Renal cortex interstitium (tissue), 11 donors: ENCODE data around the gene SLC17A2. TPM values are rescaled to one million over a fixed set of nuclear protein-coding genes. Genes with fewer than 3 reads are reported as not detected.
"Not testable (repeated sequence)": the region's sequence is repeated elsewhere in the genome, so short reads cannot be mapped to it uniquely, and the experiment has no call there.

Experiments
- DNase-seq, 11 donors: peaks; one replicate each; pipeline ENCODE4 v3.0.0-alpha.2; 2013; ENCODE audit warnings: low read depth in 9 of 11, low spot score in 4 of 11; ENCODE audit errors: extremely low read depth in 1 of 11
- polyA plus RNA-seq, 3 donors: library from polyadenylated mRNA; unstranded; fragments of 120-200 nt; gene quantifications; one replicate each; pipeline ENCODE4 v1.2.1, GENCODE V29; 2013; ENCODE audit not compliant: insufficient read length in 3 of 3

SLC17A2 gene
- polyA plus RNA-seq, 3 donors = 0.42 to 1.6 (median 0.58) TPM

- no peak for DNase-seq
Measured at GRCh38 chr6:25956226-25956625, 25.7 kb upstream of the SLC17A2 start.

DNA sequence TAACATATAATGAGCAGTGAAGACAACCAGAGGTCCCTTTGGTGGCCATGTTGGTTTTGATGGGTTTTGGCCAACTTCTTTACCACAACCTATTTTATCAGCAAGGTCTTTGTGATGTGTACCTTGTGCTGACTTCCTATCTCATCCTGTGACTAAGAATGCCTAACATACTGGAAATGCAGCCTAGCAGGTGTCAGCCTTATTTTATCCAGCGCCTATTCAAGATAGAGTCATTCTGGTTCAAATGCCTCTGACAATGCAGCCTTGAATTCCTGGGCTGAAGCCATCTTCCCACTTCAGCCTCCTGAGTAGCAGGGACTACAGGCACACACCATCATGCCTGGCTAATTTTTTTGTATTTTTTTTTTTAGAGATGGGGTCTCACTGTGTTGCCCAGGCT lies 24.3 kb upstream of the SLC17A2 start:
- DNase-seq = no peak

- no peak for DNase-seq
Measured at GRCh38 chr6:25953733-25954132, 23.2 kb upstream of the SLC17A2 start.

GRCh38 chr6:25952535-25952934 lies 22.0 kb upstream of the SLC17A2 start:
- DNase-seq = no peak

GRCh38 chr6:25951296-25952032 lies 21.0 kb upstream of the SLC17A2 start:
- no peak for DNase-seq

GRCh38 chr6:25950297-25950696 lies 19.8 kb upstream of the SLC17A2 start:
- no peak for DNase-seq

GRCh38 chr6:25949695-25950094 lies 19.2 kb upstream of the SLC17A2 start:
- no peak for DNase-seq

DNA sequence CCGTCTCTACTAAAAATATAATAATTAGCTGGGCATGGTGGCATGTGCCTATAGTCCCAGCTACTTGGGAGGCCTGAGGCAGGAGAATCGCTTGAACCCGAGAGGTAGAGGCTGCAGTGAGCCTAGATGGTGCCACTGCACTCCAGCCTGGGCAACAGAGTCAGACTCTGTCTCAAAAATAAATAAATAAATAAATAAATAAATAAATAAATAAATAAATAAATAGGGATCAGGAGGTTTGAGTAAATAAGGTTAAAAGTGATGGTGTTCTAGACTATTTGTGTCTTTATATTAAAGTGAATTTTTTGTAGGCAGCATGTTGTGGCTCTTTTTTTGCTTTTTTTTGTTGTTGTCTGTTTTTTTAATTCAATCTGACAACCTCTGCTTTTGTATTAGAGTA lies 17.0 kb upstream of the SLC17A2 start:
- not testable (repeated sequence) for DNase-seq

DNA sequence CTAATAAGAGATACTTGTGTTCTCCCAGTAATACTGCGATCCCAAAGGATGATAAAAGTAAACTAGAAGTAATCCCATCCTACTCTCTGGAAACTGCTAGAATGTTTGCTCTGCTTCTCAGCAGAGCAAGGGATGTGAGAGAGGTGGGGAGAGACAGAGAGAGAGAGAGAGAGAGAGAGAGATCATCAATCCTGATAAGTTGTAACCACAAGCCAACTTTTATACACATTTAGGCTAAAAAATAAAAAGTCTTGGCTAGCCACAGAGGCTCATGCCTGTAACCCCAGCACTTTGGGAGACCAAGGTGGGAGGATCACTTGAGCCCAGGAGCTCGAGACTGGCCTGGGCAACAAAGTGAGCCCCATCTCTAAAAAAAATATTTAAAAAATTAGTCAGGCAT lies 16.1 kb upstream of the SLC17A2 start:
- no peak for DNase-seq

DNA sequence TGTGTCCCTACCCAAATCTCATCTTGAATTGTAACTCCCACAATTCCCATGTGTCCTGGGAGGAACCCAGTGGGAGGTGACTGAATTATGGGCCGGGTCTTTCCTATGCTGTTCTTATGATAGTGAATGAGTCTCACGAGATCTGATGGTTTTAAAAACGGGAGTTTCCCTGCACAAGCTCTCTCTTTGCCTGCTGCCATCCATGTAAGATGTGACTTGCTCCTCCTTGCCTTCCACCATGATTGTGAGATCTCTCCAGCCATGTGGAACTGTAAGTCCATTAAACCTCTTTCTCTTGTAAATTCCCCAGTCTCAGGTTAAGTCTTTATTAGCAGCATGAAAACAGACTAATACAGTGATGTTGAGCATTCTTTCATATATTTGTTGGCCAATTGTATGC lies 15.2 kb upstream of the SLC17A2 start:
- DNase-seq = not testable (repeated sequence)

GRCh38 chr6:25944688-25945574 lies 14.4 kb upstream of the SLC17A2 start:
- DNase-seq = no peak

DNA sequence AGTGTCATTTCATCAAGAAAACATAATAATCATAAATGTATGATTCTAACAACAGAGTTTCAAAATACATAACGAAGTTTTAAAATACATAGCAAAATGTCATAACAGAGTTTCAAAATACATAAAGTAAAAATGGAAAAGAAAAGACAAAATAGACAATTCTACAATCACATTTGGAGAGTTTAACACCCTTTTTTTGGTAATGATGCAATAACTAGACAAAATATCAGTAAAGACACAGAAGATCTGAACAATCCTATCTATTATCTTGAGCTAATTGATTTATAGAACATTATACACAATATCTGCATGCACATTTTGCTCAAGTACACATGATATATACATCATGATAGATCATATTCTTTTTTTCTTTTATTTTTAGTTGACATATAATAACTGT lies 13.4 kb upstream of the SLC17A2 start:
- no peak for DNase-seq

DNA sequence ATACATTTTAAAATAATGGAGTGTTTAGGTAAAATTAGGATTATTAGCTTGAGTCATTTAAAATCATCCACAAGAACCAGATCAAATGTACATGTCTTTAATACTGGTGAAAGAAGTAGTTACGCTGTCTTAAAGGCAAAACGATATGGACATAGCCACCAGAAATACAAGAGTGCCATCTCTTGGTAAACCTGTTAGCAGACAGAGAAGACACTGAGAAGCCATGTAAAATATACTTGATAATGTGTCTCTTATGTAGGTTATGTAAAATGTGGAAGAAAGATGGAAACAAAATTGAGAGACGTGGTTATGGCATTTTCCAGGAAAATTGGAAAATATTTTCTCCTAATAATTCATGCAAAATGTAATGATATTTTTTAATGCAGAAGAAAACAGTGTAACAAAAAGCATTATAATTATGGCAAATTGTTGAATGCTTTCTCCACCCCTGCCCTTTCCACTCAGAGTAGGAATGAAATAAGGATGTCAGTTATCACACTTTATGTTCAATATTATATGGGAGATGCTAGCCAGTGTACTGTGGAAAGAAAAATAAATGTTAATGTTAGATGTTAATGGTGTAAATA lies 12.2 kb upstream of the SLC17A2 start:
- no peak for DNase-seq

GRCh38 chr6:25939593-25939992 lies 9.1 kb upstream of the SLC17A2 start:
- no peak for DNase-seq

GRCh38 chr6:25935953-25936352 lies 5.5 kb upstream of the SLC17A2 start:
- no peak for DNase-seq

DNA sequence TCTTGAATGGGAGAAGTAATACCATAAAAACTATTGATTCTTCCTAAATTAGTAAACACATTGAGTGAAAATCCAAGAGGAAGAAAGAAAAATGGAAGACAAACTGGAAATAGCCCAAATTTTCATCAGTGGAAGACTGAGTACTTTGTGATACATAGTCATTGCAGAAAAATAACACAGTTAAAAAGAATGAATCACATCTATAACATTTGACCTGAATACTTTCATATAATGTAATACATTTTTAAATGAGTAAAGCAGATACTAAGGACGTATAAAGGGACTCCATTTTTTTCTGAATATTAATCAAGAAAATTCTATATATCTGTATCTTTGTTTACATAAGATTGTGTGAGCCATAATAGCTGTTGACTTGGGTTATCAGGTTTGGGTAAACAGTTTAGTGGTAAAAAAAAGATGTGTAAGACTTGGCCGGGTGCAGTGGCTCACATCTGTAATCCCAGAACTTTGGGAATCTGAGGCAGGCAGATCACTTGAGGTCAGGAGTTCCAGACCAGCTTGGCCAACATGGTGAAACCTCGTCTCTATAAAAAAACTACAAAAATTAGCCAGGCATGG lies 4.3 kb upstream of the SLC17A2 start:
- no peak for DNase-seq

GRCh38 chr6:25934156-25934555 lies 3.7 kb upstream of the SLC17A2 start:
- no peak for DNase-seq

DNA sequence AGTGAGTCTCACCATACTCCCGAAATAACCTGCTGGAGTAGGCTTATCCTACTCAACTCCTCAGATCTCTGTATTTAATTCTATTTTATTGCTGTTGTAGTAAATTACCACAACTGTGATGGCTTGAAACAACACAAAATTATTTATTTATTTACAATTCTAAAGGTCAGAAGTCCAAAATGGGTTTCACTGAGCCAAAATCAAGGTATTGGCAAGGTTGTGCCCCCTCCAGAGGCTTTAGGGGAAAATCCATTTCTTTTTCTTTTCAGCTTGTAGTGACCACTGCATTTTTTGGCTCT lies 869 bp upstream of the SLC17A2 start:
- DNase-seq = no peak

DNA sequence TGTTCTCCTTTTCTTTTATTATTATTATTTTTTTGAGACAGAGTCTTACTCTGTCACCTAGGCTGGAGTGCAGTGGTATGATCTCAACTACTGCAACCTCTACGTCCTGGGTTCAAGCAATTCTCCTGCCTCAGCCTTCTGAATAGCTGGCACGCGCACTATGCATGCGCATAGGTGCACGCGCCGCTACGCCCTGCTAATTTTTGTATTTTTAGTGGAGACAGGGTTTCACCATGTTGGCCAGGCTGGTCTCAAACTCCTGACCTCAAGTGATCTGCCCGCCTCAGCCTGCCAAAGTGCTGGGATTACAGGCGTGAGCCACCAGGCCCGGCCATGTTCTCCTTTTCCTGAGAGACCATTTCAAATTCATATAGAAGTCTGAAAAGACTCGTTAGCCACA lies 706 bp downstream of the SLC17A2 start:
- not testable (repeated sequence) for DNase-seq
